B cell (primary cell): ENCODE measurements around the gene PPP2CA. TPM values are rescaled to one million over a fixed set of nuclear protein-coding genes. Genes with fewer than 3 reads are reported as not detected.

Experiments used
- ATAC-seq: fragments of 200-7000 bp; cut with Tn5 transposase; one replicate; pipeline ENCODE4 v1.10.0; 2021; ENCODE audit warnings: low read depth, mild to moderate bottlenecking, moderate number of reproducible peaks, moderate library complexity
- CTCF ChIA-PET: fragments of 350-600 bp; sonication (Branson Sonifier 250); formaldehyde crosslinking; loops from one replicate; lab custom pipeline; 2021; ENCODE audit warnings: antibody characterized with exemption, inconsistent platforms; lab: Charles Lee
- POLR2A ChIA-PET: fragments of 350-600 bp; sonication (Branson Sonifier 250); formaldehyde crosslinking; loops from one replicate; lab custom pipeline; 2021; ENCODE audit warnings: antibody characterized with exemption; lab: Charles Lee
- DNase-seq: peaks from one replicate; pipeline ENCODE4 v3.0.0; 2013
- H2AFZ ChIP-seq: 2 replicates; pipeline ENCODE4 v1.6.1; 2012; ENCODE audit warnings: mild to moderate bottlenecking, low read depth, low read length; ENCODE audit not compliant: insufficient read depth, poor library complexity, severe bottlenecking
- H3K27ac ChIP-seq, 2 donors: 1 replicate in 1 of 2; 2 replicates in 1 of 2; pipeline ENCODE4 v1.5.1; 2012 to 2013; ENCODE audit warnings: low read length in 2 of 2, mild to moderate bottlenecking in 2 of 2, moderate library complexity in 1 of 2
- H3K27me3 ChIP-seq, 4 experiments: fragments of 200-600 bp in 1 of 4; sonication (generic) in 1 of 4; replicated peaks in 1 of 4; 1 replicate in 2 of 4; 2 replicates in 2 of 4; pipeline versions ENCODE4 v1.6.1 to v1.7.0; 2013 to 2016; ENCODE audit warnings: low read length in 3 of 4, mild to moderate bottlenecking in 2 of 4, mixed read lengths in 1 of 4, moderate library complexity in 1 of 4; ENCODE audit not compliant: insufficient read depth in 4 of 4, control insufficient read depth in 3 of 4; ENCODE audit errors: control extremely low read depth in 1 of 4
- H3K36me3 ChIP-seq, 2 experiments: replicated peaks in 1 of 2; 1 replicate in 1 of 2; 2 replicates in 1 of 2; pipeline versions ENCODE4 v1.6.1 to v1.7.1; 2013; ENCODE audit warnings: low read length in 1 of 2; ENCODE audit not compliant: insufficient read depth in 2 of 2, control insufficient read depth in 1 of 2; ENCODE audit errors: control extremely low read depth in 1 of 2, extremely low read depth in 1 of 2
- H3K4me1 ChIP-seq, 2 donors: fragments of 200-600 bp in 1 of 2; sonication (generic) in 1 of 2; 1 replicate in 1 of 2; 2 replicates in 1 of 2; pipeline versions ENCODE4 v1.5.1 to v1.6.1; 2013 to 2017; ENCODE audit warnings: low read length in 2 of 2; ENCODE audit not compliant: control insufficient read depth in 2 of 2, insufficient read depth in 2 of 2
- H3K4me2 ChIP-seq: replicated peaks from 2 replicates; pipeline ENCODE3; 2012; ENCODE audit warnings: mild to moderate bottlenecking, low read depth, low read length; ENCODE audit not compliant: poor library complexity, severe bottlenecking
- H3K4me3 ChIP-seq, 5 experiments: fragments of 200-600 bp in 1 of 5; sonication (generic) in 1 of 5; 1 replicate in 3 of 5; 2 replicates in 2 of 5; pipeline versions ENCODE4 v1.5.1 to v1.7.0; 2011 to 2016; ENCODE audit warnings: low read length in 4 of 5, mild to moderate bottlenecking in 4 of 5, low read depth in 2 of 5, control low read depth in 1 of 5, moderate library complexity in 1 of 5; ENCODE audit not compliant: insufficient read depth in 1 of 5; ENCODE audit errors: control extremely low read depth in 1 of 5, extremely low read depth in 1 of 5
- H3K79me2 ChIP-seq: fragments of 200-600 bp; sonication (generic); one replicate; pipeline ENCODE4 v1.6.0; 2016; ENCODE audit warnings: low read length; ENCODE audit not compliant: control insufficient read depth, insufficient read depth
- H3K9ac ChIP-seq: fragments of 200-600 bp; sonication (generic); 2 replicates; pipeline ENCODE4 v1.6.1; 2017; ENCODE audit warnings: mild to moderate bottlenecking, low read length, moderate library complexity
- H3K9me3 ChIP-seq, 3 donors: one replicate each; pipeline versions ENCODE4 v1.6.1 to v1.7.1; 2013; ENCODE audit warnings: low read length in 2 of 3; ENCODE audit not compliant: control insufficient read depth in 2 of 3, insufficient read depth in 1 of 3; ENCODE audit errors: control extremely low read depth in 1 of 3
- H4K20me1 ChIP-seq: 2 replicates; pipeline ENCODE4 v1.6.0; 2012; ENCODE audit warnings: mild to moderate bottlenecking, low read length; ENCODE audit not compliant: insufficient read depth, control insufficient read depth, poor library complexity, severe bottlenecking
- H3K27ac Mint-ChIP-seq: one replicate; pipeline ENCODE4 v1.8.0; 2021; ENCODE audit warnings: mixed read lengths
- H3K27me3 Mint-ChIP-seq: one replicate; pipeline ENCODE4 v1.8.0; 2021; ENCODE audit warnings: mixed read lengths
- H3K4me1 Mint-ChIP-seq: one replicate; pipeline ENCODE4 v1.8.0; 2021; ENCODE audit warnings: mixed read lengths
- H3K4me3 Mint-ChIP-seq: one replicate; pipeline ENCODE4 v1.8.0; 2021; ENCODE audit warnings: mixed read lengths
- H3K9me3 Mint-ChIP-seq: one replicate; pipeline ENCODE4 v1.8.0; 2022; ENCODE audit warnings: mixed read lengths; ENCODE audit not compliant: insufficient read depth
- EZH2 ChIP-seq: IDR thresholded peaks from 2 replicates; pipeline ENCODE4 v1.6.1; 2012; ENCODE audit warnings: borderline replicate concordance, low read depth, mild to moderate bottlenecking, moderate library complexity, low read length; ENCODE audit not compliant: insufficient read depth, poor library complexity, severe bottlenecking
- WGBS: methylation state at CpG from one replicate; pipeline ENCODE4 v1.1.5; 2013; ENCODE audit warnings: missing lambda C conversion rate; ENCODE audit not compliant: insufficient coverage; 5-methylcytosine and 5-hydroxymethylcytosine counted together
- intact Hi-C: fragments of 100-400 bp; cut with micrococcal nuclease; formaldehyde crosslinking; loops from one replicate; pipeline ENCODE4 v1.10.0; 2022
- polyA plus RNA-seq: library from polyadenylated mRNA; depleted of rRNA; stranded (reverse); fragments of >200 nt; gene quantifications from 2 replicates; pipeline ENCODE4 v1.2.3, GENCODE V29; 2012
- total RNA-seq, 2 donors: library from RNA; stranded (reverse); fragments of 120-200 nt in 1 of 2; gene quantifications; 1 replicate in 1 of 2; 2 replicates in 1 of 2; pipeline versions ENCODE4 v1.2.3 to v1.2.4, GENCODE V29; 2013 to 2022
- TF ChIP-seq, protein P1 (sequence below): fragments of 200-600 bp; IDR thresholded peaks from one replicate; pipeline ENCODE4 v1.8.0; 2022; ENCODE audit warnings: antibody characterized with exemption, mild to moderate bottlenecking

Gene PPP2CA
- total and polyA plus RNA-seq, 2 donors (not counting 1 experiment from before 2014, with no cell fraction given) = 82.3 to 86.2 TPM

DNA sequence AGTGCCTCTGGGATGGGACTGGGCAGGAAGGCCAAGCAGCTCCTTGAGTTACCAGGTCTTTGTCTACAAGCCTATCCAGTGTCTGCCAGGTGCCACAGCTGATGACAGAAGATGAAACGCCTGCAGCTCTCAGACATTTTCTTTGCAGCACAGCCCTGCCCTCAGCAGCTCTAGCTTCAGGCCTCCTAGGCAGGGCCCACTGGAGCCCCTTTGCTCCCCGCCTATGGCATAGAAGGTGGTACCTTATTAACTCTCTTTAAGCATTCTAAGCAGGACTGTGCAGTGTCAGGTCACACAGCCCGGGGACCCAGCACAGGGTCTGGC lies 47.8 kb downstream of the PPP2CA start:
- Histone ChIP-seq H3K4me2 (peak overlapping the region; percentile 86), H4K20me1 (peaks cover 34% of the 10 kb centered on the region), H3K9me3 (no peaks in the 10 kb centered on the region), H3K36me3 (peaks cover 0 to 7% of the 10 kb centered on the region in 2 experiments), H3K4me3 (no peak overlapping the region), H3K4me1 (peaks cover 25 to 27% of the 10 kb centered on the region in 2 donors), H3K27ac (no peak overlapping the region), H2AFZ (no peak overlapping the region), H3K79me2 (peaks cover 44% of the 10 kb centered on the region), H3K9ac (no peak overlapping the region), H3K27me3 (no peaks in the 10 kb centered on the region)
- intact Hi-C loops = loop anchor here (5.0 kb wide), 2 partner anchors 454 to 559 kb away; partner anchors contain the start of genes CAMLG and SAR1B
- no peak for ATAC-seq
- TF ChIP-seq, protein P1, sequence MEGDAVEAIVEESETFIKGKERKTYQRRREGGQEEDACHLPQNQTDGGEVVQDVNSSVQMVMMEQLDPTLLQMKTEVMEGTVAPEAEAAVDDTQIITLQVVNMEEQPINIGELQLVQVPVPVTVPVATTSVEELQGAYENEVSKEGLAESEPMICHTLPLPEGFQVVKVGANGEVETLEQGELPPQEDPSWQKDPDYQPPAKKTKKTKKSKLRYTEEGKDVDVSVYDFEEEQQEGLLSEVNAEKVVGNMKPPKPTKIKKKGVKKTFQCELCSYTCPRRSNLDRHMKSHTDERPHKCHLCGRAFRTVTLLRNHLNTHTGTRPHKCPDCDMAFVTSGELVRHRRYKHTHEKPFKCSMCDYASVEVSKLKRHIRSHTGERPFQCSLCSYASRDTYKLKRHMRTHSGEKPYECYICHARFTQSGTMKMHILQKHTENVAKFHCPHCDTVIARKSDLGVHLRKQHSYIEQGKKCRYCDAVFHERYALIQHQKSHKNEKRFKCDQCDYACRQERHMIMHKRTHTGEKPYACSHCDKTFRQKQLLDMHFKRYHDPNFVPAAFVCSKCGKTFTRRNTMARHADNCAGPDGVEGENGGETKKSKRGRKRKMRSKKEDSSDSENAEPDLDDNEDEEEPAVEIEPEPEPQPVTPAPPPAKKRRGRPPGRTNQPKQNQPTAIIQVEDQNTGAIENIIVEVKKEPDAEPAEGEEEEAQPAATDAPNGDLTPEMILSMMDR = no peak
- no peak for TF ChIP-seq EZH2
- ChIA-PET POLR2A (interaction anchor here (1.3 to 2.7 kb wide), 4 partner anchors 48 to 560 kb away, joined by 3 to 35 read pairs (median 4); partner anchors contain the start of genes CAMLG, JADE2 and PPP2CA), CTCF (interaction anchor here (1.3 to 2.3 kb wide), 2 partner anchors 46 to 139 kb away, joined by 3 to 5 read pairs; no protein-coding TSS in a partner anchor)
- peak overlapping the region; percentile 98 for H3K27ac Mint-ChIP-seq
- H3K4me3 Mint-ChIP-seq = peak overlapping the region; percentile 96
- H3K9me3 Mint-ChIP-seq = no peaks in the 10 kb centered on the region
- H3K4me1 Mint-ChIP-seq = peaks cover 24% of the 10 kb centered on the region
- no peak for DNase-seq
- no peaks in the 10 kb centered on the region for H3K27me3 Mint-ChIP-seq
- 100% methylated on average over 2 of the region's 3 CpGs for WGBS

- peak; percentile 16 for ATAC-seq
Measured at GRCh38 chr5:134177369-134178095, 48.3 kb downstream of the PPP2CA start.

More at GRCh38 chr5:134177369-134178095, 48.3 kb downstream of the PPP2CA start:
- H3K4me3 ChIP-seq = peak overlapping the region; percentile 70 to 100 (median 93)
- peaks cover 25 to 27% of the 10 kb centered on the region in 2 donors for H3K4me1 ChIP-seq
- CTCF ChIA-PET = interaction anchor here (1.0 to 2.3 kb wide), 4 partner anchors 9 to 410 kb away, joined by 3 to 5 read pairs (median 3); no protein-coding TSS in a partner anchor
- peaks cover 49% of the 10 kb centered on the region for H3K79me2 ChIP-seq
- Mint-ChIP-seq H3K27ac (peak overlapping the region; percentile 98), H3K4me3 (peak overlapping the region; percentile 96), H3K4me1 (peaks cover 24% of the 10 kb centered on the region), H3K27me3 (no peaks in the 10 kb centered on the region), H3K9me3 (no peaks in the 10 kb centered on the region)
- WGBS = 55% methylated on average over 21 of the region's 29 CpGs
- POLR2A ChIA-PET = interaction anchor here (0.6 to 2.7 kb wide), 10 partner anchors 21 to 727 kb away, joined by 3 to 35 read pairs (median 3); partner anchors contain the start of genes CAMLG, CDKL3, JADE2 and PCBD2
- DNase-seq = no peak
- H3K27ac ChIP-seq = peak overlapping the region; percentile 98 to 100
- intact Hi-C loops = loop anchor here (1.0 to 5.0 kb wide), 6 partner anchors 49 to 727 kb away; partner anchors contain the start of genes CAMLG, JADE2, PCBD2 and PPP2CA
- peak overlapping the region; percentile 86 for H3K4me2 ChIP-seq
- H3K27me3 ChIP-seq = no peaks in the 10 kb centered on the region
- peak overlapping the region; percentile 98 for H2AFZ ChIP-seq
- no peaks in the 10 kb centered on the region for H3K9me3 ChIP-seq
- H3K9ac ChIP-seq = peak overlapping the region; percentile 100
- peaks cover 37% of the 10 kb centered on the region for H4K20me1 ChIP-seq
- H3K36me3 ChIP-seq = peaks cover 2 to 9% of the 10 kb centered on the region in 2 experiments
- TF ChIP-seq EZH2 = no peak
- TF ChIP-seq, protein P1 = no peak
